Measurements from ENCODE around the gene CELSR3. TPM values are rescaled to one million over a fixed set of nuclear protein-coding genes. Genes with fewer than 3 reads are reported as not detected.

Gene CELSR3
- total RNA-seq, 2 experiments from 2014 or later, result 15.8 to 17.8 TPM

DNA sequence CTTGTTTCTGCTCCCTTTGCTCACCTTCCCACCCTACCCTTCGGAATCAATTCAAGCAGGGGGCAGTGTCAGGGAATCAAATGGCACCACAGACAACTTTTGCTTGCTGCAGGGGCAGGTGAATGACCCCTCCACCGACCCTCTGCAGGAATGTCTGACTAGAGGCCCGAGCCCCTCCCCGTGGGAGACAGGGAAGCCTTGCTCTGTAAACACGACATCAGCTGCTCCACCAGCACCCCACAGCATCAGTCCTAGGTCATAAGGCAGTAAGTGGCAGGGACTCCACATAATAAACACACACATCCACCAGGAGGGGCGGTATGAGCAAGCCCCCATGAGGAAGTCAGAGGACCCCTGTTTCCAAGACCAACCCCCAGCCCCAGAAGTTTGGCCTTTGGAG, 25.4 kb downstream of the CELSR3 start:
- Mint-ChIP-seq H3K27me3 (no peaks in the 10 kb centered on the region), H3K9me3 (no peaks in the 10 kb centered on the region), H3K4me1 (ENCODE audit: low read depth) (peaks cover 21% of the 10 kb centered on the region), H3K36me3 (ENCODE audit: low read depth) (peaks cover 7% of the 10 kb centered on the region), H3K4me3 (no peak overlapping the region), H3K27ac (no peak overlapping the region)
- intact Hi-C loops (cut with micrococcal nuclease), result no loop called here
- TF ChIP-seq, protein P1, sequence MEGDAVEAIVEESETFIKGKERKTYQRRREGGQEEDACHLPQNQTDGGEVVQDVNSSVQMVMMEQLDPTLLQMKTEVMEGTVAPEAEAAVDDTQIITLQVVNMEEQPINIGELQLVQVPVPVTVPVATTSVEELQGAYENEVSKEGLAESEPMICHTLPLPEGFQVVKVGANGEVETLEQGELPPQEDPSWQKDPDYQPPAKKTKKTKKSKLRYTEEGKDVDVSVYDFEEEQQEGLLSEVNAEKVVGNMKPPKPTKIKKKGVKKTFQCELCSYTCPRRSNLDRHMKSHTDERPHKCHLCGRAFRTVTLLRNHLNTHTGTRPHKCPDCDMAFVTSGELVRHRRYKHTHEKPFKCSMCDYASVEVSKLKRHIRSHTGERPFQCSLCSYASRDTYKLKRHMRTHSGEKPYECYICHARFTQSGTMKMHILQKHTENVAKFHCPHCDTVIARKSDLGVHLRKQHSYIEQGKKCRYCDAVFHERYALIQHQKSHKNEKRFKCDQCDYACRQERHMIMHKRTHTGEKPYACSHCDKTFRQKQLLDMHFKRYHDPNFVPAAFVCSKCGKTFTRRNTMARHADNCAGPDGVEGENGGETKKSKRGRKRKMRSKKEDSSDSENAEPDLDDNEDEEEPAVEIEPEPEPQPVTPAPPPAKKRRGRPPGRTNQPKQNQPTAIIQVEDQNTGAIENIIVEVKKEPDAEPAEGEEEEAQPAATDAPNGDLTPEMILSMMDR (IDR thresholded peaks at IDR 0.05), result no peak
- ChIA-PET CTCF (interaction anchor here (2.0 kb wide), 1 partner anchor 76 kb away, joined by 6 read pairs; no protein-coding TSS in a partner anchor), POLR2A (interaction anchor here (1.0 kb wide), 1 partner anchor 9 kb away, joined by 4 read pairs; no protein-coding TSS in a partner anchor)
- ATAC-seq, result no peak
- no peak for DNase-seq

DNA sequence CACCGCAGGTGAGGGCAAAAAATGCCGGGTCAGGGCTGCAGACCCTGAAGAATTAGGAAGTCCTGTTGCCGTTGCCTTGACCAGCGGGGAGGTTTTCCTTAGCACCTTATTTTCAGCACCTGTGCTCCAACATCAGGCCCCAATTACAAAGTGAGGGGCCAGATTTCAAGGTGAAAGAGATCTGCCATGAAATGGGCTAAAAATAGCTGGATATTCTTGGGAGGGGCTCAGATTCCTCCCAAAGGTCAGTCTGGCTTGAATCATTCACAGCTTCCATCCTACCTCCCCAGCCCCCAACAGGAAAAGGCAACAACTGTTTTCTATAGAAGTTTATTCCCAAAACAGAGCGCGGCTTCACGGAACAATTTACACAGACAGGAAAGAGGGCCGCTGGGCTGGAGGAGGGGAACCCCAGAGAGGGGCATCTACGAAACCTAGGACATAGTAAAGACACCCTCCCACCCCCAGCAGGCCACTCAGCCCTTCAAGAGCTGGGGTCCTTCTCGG, 26.5 kb downstream of the CELSR3 start:
- intact Hi-C loops (cut with micrococcal nuclease), result no loop called here
- peak overlapping the region; percentile 87 for H3K27ac Mint-ChIP-seq
- CTCF ChIA-PET, result interaction anchor here (1.0 to 3.5 kb wide), 25 partner anchors 12 to 367 kb away, joined by 3 to 46 read pairs (median 5); partner anchors contain the start of genes CCDC51, PFKFB4, TMA7 and TMEM89
- POLR2A ChIA-PET, result interaction anchor here (0.7 to 3.5 kb wide), 12 partner anchors 9 to 195 kb away, joined by 3 to 25 read pairs (median 5); partner anchors contain the start of genes CELSR3 and PFKFB4
- H3K36me3 Mint-ChIP-seq (ENCODE audit: low read depth), result peaks cover 9% of the 10 kb centered on the region
- H3K9me3 Mint-ChIP-seq, result no peaks in the 10 kb centered on the region
- DNase-seq (no peak), ATAC-seq (no peak)
- peak overlapping the region; percentile 88 for H3K4me3 Mint-ChIP-seq
- peaks cover 21% of the 10 kb centered on the region for H3K4me1 Mint-ChIP-seq (ENCODE audit: low read depth)
- TF ChIP-seq, protein P1 (IDR thresholded peaks at IDR 0.05), result no peak
- no peaks in the 10 kb centered on the region for H3K27me3 Mint-ChIP-seq

DNA sequence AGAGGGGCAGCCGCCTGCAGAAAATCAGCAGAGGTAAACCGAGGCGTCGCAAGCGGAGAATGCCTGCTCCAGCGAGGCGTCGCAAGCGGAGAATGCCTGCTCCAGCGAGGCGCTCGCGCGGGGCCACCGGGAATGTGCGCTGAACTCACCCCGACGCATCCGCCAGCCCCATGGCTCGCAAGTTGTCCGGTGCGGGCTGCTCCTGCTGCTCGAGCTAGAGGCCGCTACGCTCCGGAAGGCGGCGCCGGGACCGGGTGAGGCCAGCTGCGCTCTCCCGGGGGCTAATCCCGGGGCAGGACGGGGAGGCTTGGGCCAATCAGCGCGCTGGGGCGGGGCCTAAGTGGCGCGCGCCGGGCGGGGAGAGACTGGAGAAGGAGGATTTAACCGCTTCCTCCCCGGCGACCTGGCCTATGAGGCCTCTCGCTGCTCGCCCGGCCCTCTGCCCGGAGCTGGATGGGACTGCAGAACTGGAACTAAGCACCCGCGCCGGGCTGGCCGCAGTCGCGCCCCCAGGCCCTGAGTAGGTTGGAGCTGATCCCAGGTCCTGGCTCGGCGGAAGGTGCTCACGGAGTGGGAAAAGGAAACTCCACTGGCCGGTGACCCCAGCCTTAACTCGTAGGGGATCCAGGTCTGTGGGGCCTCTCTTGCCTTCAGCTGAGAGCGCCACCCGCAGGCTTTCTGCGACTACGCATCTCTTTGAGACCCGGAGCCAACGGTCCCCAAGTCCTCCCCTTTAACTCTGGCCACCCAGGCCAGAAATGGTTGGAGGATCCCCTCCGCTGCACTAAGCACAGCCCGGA, 27.3 kb downstream of the CELSR3 start, which contains the start of gene SLC26A6:
TSS of gene SLC26A6 (minus strand) at position 240 of the 800 bp plus-strand sequence. CDS start at position 172, 68 bp downstream.
- CTCF ChIA-PET, result interaction anchor here (0.8 to 3.5 kb wide), 34 partner anchors 11 to 366 kb away, joined by 3 to 46 read pairs (median 5); partner anchors contain the start of genes CCDC51, CELSR3, COL7A1 and NCKIPSD
- no peaks in the 10 kb centered on the region for H3K9me3 Mint-ChIP-seq
- H3K4me1 Mint-ChIP-seq (ENCODE audit: low read depth), result peaks cover 21% of the 10 kb centered on the region

DNA sequence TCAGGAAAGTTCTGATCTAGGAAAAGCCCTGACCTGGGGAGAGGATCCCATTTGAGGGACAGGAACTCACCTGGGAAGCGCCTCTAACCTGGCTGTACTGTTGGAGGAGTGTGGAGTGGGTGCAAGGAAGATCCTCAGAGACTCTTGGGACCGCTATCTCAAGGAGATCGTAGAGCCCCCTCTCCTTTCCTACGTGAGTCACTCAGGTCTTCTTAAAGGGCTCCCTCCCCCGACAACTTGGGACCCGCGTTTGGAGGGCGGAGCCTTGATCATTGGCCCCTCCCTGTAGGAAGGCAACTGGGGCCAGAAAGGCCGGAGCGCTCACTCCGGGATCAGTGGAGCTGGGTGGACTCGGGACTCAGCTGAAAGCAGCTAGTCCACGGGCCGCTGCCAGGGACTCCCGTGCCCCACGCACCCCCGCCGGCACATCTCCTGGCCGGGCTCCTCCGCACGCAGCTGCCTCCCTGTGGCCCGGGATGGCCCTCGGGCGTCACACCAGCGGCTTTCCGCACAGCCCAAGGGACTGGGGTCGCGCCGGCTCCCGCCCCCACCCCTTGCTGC, 27.9 kb downstream of the CELSR3 start:
- CTCF ChIA-PET, result interaction anchor here (0.8 to 3.5 kb wide), 31 partner anchors 11 to 365 kb away, joined by 3 to 46 read pairs (median 5); partner anchors contain the start of genes CELSR3, COL7A1, NCKIPSD and PFKFB4
- intact Hi-C loops (cut with micrococcal nuclease), result no loop called here
- H3K27me3 Mint-ChIP-seq, result no peaks in the 10 kb centered on the region
- TF ChIP-seq, protein P1 (IDR thresholded peaks at IDR 0.05), result no peak
- no peaks in the 10 kb centered on the region for H3K9me3 Mint-ChIP-seq
- H3K4me1 Mint-ChIP-seq (ENCODE audit: low read depth), result peaks cover 21% of the 10 kb centered on the region
- ATAC-seq (peak; percentile 28), DNase-seq (peak; percentile 80)
- peaks cover 10% of the 10 kb centered on the region for H3K36me3 Mint-ChIP-seq (ENCODE audit: low read depth)
- H3K27ac Mint-ChIP-seq, result peak overlapping the region; percentile 9
- H3K4me3 Mint-ChIP-seq, result peak overlapping the region; percentile 88
- POLR2A ChIA-PET, result interaction anchor here (0.7 to 3.5 kb wide), 9 partner anchors 8 to 163 kb away, joined by 3 to 25 read pairs (median 4); partner anchors contain the start of genes CELSR3 and PFKFB4

More for the DNA sequence above, 27.3 kb downstream of the CELSR3 start, which contains the start of gene SLC26A6:
- DNase-seq (peak; percentile 96), ATAC-seq (peak; percentile 95)
- Mint-ChIP-seq H3K27me3 (no peaks in the 10 kb centered on the region), H3K4me3 (peak within 1 kb of the TSS; percentile 88), H3K27ac (peak within 1 kb of the TSS; percentile 87), H3K36me3 (ENCODE audit: low read depth) (peaks cover 10% of the 10 kb centered on the region)
- intact Hi-C loops (cut with micrococcal nuclease), result no loop called here
- POLR2A ChIA-PET, result interaction anchor here (0.7 to 3.5 kb wide), 17 partner anchors 9 to 194 kb away, joined by 3 to 25 read pairs (median 4); partner anchors contain the start of genes CELSR3 and PFKFB4
- TF ChIP-seq, protein P1 (IDR thresholded peaks at IDR 0.05), result peak; percentile 71

Measured in activated CD8-positive, alpha-beta T cell treated with anti-CD3 and anti-CD28 coated beads for 36 hours (primary cell).